ENCODE measurements around the gene ZNF536.
"Not testable (repeated sequence)": the region's sequence is repeated elsewhere in the genome, so short reads cannot be mapped to it uniquely, and the experiment has no call there.

ZNF536 gene

GRCh38 chr19:30391554-30392551 is 19.7 kb downstream of the ZNF536 start:
- no peak for DNase-seq

DNA sequence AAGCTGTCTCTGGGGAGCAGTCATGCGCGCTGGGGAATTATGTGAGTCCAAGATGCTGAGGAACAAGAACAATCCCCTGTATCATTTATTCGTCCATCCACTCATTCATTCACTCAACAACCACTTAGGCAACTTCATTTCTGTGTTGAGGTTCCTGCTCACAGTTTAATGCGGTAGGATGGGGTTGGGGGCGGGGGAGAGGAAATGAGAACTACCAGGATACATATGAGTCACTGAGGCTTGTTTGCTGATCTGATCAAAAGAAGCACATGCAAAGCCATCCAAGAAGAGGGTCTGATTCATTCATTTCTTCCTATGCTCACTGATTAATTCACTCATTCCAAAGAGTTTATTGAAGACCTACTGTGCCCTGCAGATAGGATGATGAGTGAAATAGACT is 20.9 kb downstream of the ZNF536 start:
- DNase-seq = no peak

DNA sequence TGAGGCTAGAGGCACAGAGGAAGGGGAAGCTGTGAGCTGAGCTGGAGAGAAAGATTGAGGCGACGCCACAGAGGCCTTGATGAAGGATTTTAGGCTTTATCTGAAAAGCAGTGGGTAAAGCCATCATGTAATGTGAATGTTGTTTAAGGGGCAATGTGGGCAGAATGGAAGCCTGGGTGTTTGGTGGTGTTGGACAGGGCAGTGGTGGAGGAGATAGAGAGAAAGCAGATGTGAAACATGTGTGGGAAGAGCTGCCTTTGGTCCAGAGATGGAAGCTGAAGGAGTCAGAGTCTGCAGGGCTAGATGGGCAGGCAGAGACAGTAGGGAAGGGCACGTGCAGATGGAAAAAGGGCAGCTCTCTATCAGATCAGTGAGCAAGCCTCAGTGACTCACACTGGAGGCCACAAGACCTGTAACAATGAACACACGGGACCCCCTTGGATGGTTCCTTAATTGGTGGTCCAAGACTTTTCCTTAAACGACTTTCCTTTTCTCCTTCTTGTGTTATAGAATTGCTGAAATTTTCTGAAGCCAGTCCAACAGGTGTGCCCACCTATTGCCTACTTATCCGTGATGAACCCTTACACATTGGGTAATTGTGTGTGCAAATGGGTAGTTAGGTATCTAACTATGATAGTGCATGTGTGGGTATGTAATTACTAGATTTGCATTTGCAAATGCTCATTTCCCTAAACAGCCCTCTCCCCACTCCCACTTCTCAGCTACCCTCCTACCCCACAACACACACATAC is 21.7 kb downstream of the ZNF536 start:
- no peak for DNase-seq

DNA sequence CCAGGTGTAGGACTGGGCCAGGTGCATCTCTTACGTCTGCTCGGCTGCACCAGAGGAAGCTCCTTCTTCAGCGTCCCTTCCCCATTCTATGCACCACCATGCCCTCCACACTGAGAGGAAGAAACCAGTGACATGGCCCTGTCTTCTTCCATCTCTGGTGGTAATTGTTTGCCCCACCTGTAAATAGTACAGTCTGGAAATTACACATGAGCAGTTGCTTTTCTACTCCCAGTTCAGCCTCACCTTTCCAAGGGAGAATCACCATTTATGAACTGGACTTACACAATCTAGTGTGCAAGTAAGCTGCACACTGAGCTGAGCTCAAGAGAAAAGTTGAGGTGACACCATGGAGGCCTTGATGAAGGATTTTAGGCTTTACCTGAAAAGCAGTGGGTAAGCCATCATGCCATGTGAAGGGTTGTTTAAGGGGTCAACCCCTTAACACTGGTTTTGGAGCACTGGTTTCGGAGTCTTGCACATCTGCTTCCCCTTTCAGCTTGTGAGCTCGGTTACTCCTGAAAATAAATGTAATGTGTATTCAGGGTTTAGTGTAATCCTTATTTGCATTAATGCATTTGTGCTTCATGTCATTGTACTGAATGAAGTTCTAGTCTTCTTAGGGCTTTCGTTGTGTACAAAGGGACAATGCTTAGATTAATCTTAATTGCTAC is 22.4 kb downstream of the ZNF536 start:
- no peak for DNase-seq

- no peak for DNase-seq
These were observed 23.1 kb downstream of the ZNF536 start for GRCh38 chr19:30395283-30395682.

DNA sequence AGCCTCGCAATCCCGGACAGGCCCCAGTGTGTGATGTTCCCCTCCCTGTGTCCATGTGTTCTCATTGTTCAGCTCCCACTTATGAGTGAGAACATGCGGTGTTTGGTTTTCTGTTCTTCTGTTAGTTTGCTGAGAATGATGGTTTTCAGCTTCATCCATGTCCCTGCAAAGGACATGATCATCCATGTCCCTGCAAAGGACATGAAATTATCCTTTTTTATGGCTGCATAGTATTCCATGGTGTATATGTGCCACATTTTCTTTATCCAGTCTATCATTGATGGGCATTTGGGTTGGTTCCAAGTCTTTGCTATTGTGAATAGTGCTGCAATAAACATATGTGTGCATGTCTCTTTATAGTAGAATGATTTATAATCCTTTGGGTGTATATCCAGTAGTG is 26.4 kb downstream of the ZNF536 start:
- not testable (repeated sequence) for DNase-seq

DNA sequence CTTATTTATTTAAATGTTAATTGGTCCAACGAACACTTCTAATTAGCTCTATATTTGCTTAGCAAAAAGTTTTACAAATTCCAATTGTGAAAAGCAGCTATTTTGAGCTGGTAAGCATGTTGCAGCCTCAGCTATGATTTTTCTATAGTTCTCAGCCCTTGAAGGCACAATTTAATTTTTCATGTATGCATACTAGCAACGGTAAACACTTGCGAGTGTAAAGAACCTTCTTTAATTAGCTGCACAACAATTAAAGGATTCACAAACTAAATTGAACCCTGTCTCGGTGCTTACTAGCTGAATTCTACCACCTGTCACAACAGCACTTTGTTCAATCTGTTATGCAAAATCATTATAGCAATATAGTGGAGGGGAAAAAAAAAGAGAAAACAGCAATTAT is 29.8 kb downstream of the ZNF536 start:
- DNase-seq = no peak

- no peak for DNase-seq
These were observed 30.4 kb downstream of the ZNF536 start for GRCh38 chr19:30402436-30403202.

DNA sequence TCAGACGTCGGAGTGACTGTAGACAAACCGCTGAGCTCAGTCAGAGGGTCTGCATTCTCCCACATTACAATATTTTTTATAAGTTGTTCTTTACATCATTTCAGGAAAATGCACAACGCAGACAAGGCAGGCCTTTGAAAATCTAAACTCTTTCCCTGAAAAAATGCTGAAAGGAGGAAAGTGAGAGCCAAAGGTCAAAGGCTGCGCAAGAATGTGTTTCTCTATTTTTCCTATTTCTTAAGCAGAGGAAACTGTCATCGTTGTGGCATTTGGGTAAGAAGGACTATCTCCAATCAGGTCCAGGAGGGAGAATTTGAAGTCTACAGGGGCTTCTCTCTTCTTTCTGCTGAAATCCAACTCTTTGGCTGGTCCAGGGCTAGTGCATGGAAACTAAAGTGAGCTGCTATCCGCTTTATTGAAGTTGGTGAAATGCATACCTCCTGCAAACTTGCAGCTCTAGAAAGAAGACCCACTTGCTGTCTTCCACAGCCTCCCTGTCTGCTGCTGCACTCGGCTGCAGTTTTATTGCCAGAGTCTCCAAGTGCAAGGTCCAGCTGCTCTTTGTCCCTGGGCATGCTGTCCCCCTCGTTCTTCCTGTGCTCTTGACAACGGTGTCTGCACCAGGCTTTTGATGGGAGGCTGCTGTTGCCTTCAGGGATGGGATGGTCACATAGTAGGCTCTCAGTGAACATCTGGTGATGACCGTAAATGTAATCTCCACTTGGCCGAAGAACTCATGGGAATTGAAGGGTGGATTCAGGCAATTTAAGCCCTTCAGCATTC is 31.2 kb downstream of the ZNF536 start:
- no peak for DNase-seq

DNA sequence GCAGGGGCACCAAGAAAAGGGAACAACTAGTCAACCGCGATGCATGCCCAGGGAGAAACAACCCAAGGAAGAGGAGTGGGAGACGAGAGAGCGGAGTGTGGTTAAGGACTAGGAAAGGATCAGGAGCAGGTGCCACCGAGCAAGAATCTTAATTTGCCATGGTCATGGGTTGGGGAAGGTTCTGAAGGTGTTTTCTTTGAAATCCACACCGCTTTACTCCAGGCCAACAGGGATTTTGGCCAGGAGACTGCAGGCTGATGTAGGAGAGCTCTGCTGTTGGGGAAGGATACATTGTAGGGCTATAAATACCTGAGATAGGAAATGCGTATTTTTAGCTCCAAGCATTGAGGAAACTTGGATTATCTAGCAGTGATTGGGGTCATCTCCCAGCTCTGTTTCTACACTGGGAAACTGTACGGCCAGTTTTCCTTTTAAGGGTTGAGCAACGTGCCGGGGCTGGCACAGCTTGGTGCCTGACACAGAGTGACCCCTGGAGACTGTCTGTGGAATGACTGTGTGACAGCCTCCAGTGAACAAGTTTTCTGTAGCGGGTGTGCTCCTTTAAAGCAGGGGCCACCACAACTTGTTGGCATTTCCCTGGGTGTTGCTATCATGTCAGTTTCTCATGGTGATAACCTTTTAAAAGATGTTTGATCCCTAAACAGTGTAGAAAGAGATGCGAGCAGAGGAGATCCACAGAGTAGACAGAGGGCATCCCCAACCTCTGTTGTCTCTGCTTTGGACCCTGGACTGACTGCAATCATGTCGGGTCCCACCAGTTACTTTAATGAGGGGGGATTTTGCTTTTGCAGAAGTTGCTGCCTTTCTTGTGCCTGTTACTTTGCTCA is 34.3 kb downstream of the ZNF536 start:
- no peak for DNase-seq

- no peak for DNase-seq
These were observed 35.0 kb downstream of the ZNF536 start for GRCh38 chr19:30407068-30407709.

- DNase-seq = no peak
These were observed 36.6 kb downstream of the ZNF536 start for GRCh38 chr19:30408734-30409301.

- DNase-seq = no peak
These were observed 39.5 kb downstream of the ZNF536 start for GRCh38 chr19:30411714-30412113.

DNA sequence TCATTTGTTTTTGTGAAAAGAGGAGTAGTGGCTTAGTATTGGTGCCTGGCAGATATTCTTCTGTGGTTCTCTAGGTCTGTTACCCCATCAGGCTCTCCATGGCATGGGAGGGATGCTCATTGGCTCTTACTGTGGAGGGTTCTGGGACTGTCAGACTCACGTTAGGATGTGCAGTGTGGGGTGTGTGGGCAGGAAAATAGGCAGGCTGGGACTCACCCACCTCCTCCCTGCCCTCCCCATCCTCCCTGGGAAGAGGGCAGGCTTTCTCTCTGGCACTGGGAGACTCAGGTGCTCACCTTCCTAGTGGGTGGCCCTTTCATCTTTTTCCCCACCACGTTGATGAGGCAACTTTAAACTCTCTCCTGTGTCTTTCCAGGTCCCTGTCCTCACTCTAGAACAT is 44.2 kb downstream of the ZNF536 start:
- DNase-seq = no peak

GRCh38 chr19:30417166-30417565 is 45.0 kb downstream of the ZNF536 start:
- not testable (repeated sequence) for DNase-seq

DNA sequence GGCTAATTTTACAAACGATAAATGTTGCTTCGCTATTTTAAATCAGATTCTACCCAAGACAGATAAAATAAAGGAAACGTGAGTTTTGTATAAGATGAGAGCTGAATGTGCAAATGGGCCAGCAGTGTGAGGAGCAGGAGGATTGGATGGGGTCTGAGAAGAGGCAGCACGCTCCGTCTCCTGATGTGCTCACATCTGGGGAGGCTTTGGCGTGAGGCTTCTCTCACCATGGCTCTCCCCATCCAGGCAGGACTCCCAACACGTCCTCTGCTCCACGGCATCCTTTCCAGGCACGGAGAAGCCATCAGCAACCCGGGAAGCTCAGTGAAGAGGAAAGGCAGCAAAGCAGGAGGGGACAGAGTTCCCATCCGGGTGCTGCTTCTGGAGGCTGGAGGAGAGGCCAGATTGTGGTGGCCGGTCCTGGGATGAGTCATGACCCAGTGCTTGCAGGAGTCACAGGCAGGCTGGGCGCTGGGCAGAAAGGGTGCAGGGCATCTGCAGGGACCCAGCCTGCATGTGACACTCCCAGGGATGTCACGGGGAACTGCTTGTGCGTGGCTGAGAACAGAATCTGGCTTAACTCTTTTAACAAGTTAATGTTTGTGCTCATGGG is 47.5 kb downstream of the ZNF536 start:
- DNase-seq = no peak

DNA sequence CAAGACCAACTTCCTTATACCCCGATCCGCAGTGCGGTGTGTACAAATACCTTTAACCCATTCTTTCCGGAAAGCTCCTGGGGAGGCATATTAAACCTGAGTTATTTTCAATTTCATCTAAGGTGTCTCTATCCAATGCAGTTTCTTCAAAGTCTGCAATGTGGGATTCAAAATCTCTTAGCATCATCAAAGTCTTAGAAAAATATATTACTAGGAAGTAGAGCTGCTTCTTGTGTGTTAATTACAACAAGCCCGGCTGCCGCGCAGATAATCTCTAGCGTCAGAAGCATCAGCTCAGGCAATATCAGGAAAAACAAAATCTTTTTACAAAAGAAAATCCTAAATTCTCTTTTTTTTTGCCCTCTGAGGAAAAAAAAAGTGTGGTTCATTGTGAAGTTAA is 48.1 kb downstream of the ZNF536 start:
- DNase-seq = no peak

GRCh38 chr19:30420881-30421280 is 48.7 kb downstream of the ZNF536 start:
- DNase-seq = no peak

GRCh38 chr19:30421571-30421970 is 49.4 kb downstream of the ZNF536 start:
- no peak for DNase-seq

Data from NK-92 treated with Interleukin-12 subunit alpha and Interleukin-12 subunit beta, amount 100 ng/mL, for 24 hours (cell line).